Measurements from ENCODE around the gene TLCD3A. TPM values are rescaled to one million over a fixed set of nuclear protein-coding genes. Genes with fewer than 3 reads are reported as not detected.
A peak's percentile ranks its signal among the peaks of the same experiment; 100 is the strongest.

The TLCD3A gene
- total and polyA plus RNA-seq, 8 donors = 14.5 to 40.9 (median 34.3) TPM

DNA sequence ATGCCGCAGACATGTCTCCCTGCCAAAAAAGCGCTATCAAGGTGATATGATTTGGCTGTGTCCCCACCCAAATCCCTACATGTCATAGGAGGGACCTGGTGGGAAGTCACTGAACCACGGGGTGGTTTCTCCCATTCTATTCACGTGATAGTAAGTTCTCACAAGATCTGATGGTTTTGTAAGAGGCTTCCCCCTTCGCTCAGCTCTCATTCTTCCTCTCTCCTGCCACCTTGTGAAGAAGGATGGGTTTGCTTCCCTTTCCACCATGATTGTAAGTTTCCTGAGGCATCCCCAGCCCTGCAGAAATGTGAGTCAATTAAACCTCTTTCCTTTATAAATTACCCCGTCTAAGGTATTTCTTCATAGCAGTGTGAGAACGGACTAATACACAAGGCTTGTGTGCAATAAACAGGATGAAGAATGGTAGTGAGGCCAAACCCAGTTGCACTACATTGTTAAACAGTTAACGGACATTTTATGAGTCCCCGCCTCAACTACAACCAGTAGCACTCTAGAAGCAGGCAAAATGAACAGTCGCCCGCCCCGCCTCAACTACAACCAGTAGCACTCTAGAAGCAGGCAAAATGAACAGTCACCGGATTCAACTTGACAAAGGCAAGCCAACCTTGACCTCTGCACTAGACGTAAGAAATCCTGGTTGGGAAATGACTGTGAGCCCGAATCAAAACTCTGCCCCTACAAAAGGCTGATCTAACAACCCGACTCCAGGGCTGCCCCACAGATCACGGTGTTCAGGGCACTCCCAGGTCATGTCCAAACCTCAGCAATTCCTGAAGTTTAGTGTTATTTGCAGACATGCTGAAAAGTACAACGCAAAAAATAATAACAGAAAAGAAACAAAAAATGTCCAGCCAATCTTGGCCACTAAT is 44.1 kb upstream of the TLCD3A start:
- Histone ChIP-seq H3K4me3 (no peak overlapping the region), H3K9me3 (no peaks in the 10 kb centered on the region), H3K4me1 (peaks cover 0 to 13% of the 10 kb centered on the region in 2 donors), H3K27me3 (no peaks in the 10 kb centered on the region), H3K36me3 (peaks cover 0 to 71% of the 10 kb centered on the region in 2 donors), H3K27ac (no peak overlapping the region)
- no peak for ATAC-seq
- no peak for DNase-seq
- intact Hi-C loops (cut with DNase I) = no loop called here
- TF ChIP-seq, protein P1, sequence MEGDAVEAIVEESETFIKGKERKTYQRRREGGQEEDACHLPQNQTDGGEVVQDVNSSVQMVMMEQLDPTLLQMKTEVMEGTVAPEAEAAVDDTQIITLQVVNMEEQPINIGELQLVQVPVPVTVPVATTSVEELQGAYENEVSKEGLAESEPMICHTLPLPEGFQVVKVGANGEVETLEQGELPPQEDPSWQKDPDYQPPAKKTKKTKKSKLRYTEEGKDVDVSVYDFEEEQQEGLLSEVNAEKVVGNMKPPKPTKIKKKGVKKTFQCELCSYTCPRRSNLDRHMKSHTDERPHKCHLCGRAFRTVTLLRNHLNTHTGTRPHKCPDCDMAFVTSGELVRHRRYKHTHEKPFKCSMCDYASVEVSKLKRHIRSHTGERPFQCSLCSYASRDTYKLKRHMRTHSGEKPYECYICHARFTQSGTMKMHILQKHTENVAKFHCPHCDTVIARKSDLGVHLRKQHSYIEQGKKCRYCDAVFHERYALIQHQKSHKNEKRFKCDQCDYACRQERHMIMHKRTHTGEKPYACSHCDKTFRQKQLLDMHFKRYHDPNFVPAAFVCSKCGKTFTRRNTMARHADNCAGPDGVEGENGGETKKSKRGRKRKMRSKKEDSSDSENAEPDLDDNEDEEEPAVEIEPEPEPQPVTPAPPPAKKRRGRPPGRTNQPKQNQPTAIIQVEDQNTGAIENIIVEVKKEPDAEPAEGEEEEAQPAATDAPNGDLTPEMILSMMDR (IDR thresholded peaks at IDR 0.05) = peak in 1 of 2 donors; percentile 15

DNA sequence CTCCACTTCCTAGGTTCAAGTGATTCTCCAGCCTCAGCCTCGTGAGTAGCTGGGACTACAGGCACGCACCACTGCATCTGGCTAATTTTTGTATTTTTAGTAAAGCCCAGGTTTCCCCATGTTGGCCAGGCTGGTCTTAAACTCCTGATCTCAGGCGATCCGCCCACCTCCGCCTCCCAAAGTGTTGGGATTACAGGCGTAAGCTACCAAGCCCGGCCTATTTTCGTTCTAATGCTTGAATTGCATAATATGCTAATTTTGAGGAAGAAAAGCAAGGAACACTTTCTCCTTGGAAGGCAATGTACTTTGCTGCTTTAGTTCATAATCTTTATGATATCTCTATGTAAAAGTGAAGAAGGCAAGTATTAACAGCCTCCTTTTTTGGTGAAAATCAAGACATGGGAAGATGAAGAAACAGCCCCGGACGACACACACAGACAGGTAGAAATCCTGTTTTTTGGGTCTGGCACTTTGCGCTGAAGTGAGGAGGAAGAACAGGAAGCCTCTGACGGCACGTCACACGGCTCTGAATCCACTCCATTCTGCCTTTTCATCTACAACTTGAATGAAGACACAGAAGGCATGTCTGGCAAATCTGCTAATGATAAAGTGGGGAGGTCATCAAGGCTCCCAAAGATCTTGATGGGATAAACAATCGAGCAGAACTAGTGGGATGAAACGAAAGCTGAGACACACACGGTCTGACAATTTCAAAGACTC is 42.7 kb upstream of the TLCD3A start:
- intact Hi-C loops (cut with DNase I) = no loop called here
- Histone ChIP-seq H3K4me1 (peaks cover 0 to 13% of the 10 kb centered on the region in 2 donors), H3K9me3 (no peaks in the 10 kb centered on the region), H3K4me3 (peak overlapping the region in 1 of 2 donors; percentile 27), H3K27me3 (no peaks in the 10 kb centered on the region), H3K36me3 (peaks cover 0 to 80% of the 10 kb centered on the region in 2 donors), H3K27ac (peak overlapping the region in 1 of 2 donors; percentile 82)
- no peak for DNase-seq
- peak; percentile 24 for ATAC-seq
- TF ChIP-seq, protein P1 (IDR thresholded peaks at IDR 0.05) = no peak

DNA sequence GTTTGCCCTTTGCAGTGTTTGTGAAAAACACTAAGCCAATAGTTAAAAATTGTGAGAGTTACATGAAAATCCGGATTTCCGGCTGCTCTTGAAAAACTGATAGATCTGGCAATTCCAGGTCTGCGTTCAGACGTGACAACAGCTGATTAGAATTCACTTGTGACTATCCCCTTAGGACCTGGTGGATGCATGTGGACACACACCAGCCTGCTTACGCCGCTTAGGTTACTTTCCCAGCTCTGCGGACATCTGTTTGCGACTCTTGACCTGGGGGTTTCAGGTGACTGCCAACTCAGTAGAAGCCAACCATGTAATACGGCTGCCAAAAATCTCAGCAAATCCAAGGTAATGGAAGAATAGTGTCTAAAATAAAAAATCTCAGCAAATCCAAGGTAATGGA is 42.0 kb upstream of the TLCD3A start:
- peaks cover 0 to 80% of the 10 kb centered on the region in 2 donors for H3K36me3 ChIP-seq
- intact Hi-C loops (cut with DNase I) = no loop called here

DNA sequence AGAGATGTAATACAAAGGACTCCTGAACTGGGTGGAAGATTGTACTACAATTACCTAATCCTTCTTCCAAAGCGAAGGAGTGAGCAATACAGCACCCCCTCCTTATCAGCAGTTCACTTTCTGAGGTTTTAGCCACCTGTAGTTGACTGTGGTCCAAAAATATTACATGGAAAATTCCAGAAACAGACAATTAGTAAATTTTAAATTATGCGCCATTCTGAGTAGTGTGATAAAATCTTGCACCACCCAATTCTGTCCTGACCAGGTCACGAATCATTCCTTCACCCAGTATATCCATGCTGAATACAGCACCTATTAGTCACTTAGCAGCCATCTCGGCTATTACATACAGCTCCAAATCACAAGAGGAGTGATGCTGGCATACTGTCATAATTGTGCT is 41.0 kb upstream of the TLCD3A start:
- H3K4me3 ChIP-seq = no peak overlapping the region
- TF ChIP-seq, protein P1 (IDR thresholded peaks at IDR 0.05) = no peak
- ATAC-seq (no peak), DNase-seq (no peak)
- no peak overlapping the region for H3K27ac ChIP-seq
- H3K27me3 ChIP-seq = no peaks in the 10 kb centered on the region
- intact Hi-C loops (cut with DNase I) = no loop called here
- peaks cover 0 to 82% of the 10 kb centered on the region in 2 donors for H3K36me3 ChIP-seq
- H3K9me3 ChIP-seq = no peaks in the 10 kb centered on the region
- peaks cover 0 to 13% of the 10 kb centered on the region in 2 donors for H3K4me1 ChIP-seq

More for the DNA sequence above, 42.0 kb upstream of the TLCD3A start:
- no peaks in the 10 kb centered on the region for H3K9me3 ChIP-seq
- TF ChIP-seq, protein P1 (IDR thresholded peaks at IDR 0.05) = no peak
- H3K4me3 ChIP-seq = no peak overlapping the region
- peak overlapping the region in 1 of 2 donors; percentile 82 for H3K27ac ChIP-seq
- ATAC-seq (no peak), DNase-seq (no peak)
- H3K27me3 ChIP-seq = no peaks in the 10 kb centered on the region
- H3K4me1 ChIP-seq = peaks cover 0 to 13% of the 10 kb centered on the region in 2 donors

DNA sequence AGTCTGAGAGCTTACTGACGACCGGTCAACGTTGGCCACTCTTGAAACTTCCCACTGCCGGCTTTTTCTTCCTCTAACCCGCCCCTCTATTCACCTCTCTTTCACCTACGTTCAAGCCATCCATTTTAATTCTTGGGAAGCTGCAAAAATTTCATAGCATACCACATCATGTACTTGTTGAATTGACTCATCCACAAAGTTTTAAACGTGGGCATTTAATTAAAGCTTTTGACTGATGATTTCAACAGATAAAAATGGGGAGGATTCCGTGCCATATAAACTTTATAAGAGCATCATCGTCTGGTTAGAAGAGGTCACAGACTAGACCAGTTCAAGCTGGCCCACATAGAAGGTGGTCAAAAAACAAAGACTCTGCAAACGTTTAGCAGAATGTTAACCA is 40.3 kb upstream of the TLCD3A start:
- TF ChIP-seq, protein P1 (IDR thresholded peaks at IDR 0.05) = no peak
- Histone ChIP-seq H3K4me1 (peaks cover 0 to 13% of the 10 kb centered on the region in 2 donors), H3K27me3 (no peaks in the 10 kb centered on the region), H3K4me3 (no peak overlapping the region), H3K36me3 (peaks cover 0 to 82% of the 10 kb centered on the region in 2 donors), H3K27ac (no peak overlapping the region), H3K9me3 (no peaks in the 10 kb centered on the region)
- ATAC-seq (no peak), DNase-seq (no peak)
- intact Hi-C loops (cut with DNase I) = no loop called here
